DMS 273 (cell line): Measurements from ENCODE around the gene PURB.
"Not testable (repeated sequence)": the region's sequence is repeated elsewhere in the genome, so short reads cannot be mapped to it uniquely, and the experiment has no call there.

ENCODE experiments used
- DNase-seq: peaks from one replicate; lab custom pipeline; 2025; ENCODE audit not compliant: unreplicated experiment; lab: John Stamatoyannopoulos, UW

PURB gene

DNA sequence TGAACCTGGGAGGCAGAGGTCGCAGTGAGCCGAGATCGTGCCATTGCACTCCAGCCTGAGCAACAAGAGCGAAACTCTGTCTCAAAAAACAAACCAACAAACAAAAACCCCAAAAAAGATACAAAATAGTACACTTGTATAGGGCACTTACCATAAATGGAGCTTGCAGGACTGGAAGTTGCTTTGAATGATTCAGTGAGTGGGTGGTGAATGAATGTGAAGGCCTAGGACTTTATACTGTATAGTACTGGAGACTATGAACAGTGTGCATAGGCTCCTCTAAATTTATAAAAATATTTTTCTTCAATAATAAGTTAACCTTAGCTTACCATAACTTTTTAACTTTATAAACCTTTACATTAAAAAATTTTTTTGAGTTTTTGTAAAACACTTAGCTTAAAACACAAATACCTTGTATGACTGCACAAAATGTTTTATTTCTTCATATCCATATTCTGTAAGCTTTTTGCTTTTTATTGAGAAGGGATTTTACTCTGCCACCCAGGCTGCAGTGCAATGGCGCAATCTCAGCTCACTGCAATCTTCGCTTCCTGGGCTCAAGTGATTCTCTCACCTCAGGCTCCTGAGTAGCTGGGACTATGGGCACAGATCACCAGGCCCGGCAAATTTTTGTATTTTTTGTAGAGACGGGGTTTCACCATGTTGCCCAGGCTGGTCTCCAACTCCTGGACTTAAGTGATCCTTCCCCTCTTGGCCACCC is 30.5 kb downstream of the PURB start:
- no peak for DNase-seq

DNA sequence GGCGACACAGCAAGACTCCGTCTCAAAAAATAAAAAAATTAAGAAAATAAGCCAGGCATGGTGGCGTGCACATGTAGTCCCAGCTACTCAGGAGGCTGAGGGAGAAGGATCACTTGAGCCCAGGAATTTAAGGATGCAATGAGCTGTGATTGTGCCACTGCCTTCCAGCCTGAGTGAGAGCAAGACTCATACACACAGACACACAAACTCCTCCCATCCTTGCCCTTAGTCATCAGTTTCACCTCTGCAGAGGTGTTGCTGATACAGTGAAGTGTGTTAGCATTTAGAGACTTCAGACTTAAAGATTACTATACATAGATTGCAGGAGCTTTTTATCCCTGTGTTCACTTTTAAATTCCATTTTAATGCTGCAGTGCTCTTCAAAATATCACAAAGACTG is 31.9 kb downstream of the PURB start:
- no peak for DNase-seq

DNA sequence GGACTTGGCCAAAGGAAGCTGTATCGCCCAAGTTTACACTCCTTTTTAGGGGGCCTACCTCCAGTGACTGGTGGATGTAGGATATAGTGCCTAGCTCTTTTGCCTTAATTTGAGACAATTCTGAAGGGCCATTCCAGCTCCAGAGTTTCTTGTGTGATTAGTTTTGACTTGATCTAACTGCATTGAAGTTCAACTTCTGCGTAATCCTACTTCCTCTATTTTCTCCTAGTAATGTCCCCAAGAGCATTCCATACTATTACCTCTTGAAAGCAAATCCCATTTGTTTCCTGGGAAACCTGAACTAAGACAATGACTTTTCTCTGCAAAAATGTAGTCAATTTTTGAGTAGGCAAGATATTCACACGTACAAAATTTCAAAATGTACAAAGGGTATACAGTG is 32.7 kb downstream of the PURB start:
- DNase-seq = no peak

DNA sequence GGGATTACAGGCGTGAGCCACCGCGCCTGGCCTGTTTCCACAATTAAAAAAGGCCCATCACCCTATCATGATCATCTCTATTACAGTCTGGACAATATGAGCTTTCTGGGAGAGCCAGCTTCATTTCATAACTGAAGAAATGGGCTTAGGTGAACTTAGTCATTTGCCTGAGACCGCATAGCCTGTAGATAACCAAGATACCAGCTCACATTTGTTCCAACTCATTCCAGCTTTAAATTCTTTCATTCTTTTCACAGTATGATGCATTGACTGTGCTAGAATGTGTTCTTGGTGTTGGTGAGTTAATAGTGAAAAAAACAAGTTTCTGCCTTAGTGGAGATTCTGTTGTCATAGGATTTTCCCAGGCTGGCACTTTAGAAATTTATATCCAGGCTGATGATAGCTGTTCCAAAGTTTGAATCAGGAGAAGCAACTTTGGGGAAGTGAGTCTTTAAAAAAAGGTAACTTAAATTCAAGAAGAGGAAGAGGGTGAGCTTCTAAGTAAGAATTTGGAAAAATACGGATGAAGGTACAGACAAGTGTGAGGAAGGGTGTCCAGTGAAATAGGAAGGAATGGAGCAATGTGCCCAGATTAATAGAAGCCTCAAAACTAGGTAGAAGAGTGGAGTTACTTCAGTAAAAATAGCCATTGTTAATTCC is 35.3 kb downstream of the PURB start:
- DNase-seq = no peak

DNA sequence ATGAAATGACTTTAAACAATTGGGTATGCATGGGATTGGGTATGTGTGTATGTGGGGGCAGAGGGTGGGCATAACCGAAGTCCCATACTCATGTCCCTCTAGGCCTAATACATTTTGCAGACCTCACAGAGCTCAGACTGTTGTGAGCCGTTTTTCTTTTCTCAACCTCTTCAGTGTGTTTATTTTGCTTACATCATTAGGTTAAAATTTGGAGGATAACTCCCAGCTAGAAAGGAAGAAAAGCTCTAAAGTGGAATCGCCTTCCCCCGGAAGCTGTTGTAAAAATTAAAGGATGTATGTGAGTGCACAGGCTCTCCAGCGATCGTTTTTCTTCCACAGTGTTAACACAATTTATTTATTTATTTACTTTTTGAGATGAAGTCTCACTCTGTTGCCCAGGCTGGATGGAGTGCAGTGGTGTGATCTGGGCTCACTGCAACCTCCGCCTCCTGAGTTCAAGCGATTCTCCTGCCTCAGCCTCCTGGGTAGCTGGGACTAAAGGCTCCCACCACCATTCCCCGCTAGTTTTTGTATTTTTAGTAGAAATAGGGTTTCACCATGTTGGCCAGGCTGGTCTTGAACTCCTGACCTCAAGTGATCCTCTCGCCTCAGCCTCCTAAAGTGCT is 36.0 kb downstream of the PURB start:
- no peak for DNase-seq

DNA sequence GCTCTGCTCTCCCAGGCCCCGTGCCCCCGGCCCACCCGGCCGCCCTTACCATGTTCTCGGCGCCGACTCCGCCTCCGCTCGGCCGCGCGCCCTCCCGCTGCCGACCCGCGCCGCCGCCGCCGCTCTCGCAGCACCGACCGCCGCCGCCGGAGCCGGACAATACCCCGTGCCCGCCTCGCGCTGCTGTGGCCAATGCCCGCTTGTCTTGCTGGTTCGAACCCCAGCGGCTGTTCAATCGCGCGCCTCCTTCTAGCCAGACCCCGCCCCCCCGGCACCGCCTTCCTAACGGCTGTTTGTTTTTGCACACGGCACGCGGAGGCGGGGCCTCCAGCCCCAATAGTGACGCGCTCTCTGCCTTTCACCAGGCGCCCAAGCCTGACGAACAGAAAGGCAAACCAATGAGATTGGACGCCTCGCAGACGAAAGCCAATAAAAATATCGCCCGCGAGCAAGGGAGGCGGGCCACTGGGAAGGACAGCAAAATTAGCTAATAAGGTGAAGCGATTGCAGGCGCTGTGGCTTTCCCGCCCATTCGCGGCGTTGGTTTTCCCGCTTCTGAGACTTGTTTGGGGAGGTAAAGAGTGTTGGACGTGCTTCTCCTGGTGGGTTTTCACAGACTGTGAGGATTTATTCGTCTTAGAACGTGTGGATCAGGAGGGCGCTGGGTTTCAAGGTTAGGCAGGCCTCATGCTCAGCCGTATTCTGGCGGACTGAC is 37.3 kb downstream of the PURB start, which contains the start of gene H2AZ2:
Gene H2AZ2, minus strand, starts transcription at position 168 of the 715 bp plus-strand sequence. Its CDS starts 116 bp downstream, at position 52.
- DNase-seq = peak; percentile 100

DNA sequence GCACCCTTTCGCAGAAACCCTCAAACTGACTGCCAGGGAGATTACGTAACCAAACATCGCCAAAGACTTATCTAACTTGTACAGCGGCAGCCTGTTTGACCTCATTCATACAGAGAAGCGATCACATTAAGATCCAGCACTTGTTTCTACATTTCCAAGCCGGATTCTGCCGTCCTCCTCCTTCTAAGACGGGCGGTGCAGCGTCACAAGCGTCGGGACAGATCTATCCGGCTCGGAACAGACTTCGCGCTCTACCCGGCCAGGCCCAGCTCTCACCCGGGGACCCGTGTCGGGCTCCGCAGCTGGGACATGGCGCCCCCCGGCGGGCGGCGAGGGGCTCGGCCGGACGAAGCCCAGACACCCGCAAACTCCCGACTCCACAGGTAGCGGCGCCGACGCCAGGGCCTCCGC is 37.8 kb downstream of the PURB start:
- DNase-seq = peak; percentile 98

DNA sequence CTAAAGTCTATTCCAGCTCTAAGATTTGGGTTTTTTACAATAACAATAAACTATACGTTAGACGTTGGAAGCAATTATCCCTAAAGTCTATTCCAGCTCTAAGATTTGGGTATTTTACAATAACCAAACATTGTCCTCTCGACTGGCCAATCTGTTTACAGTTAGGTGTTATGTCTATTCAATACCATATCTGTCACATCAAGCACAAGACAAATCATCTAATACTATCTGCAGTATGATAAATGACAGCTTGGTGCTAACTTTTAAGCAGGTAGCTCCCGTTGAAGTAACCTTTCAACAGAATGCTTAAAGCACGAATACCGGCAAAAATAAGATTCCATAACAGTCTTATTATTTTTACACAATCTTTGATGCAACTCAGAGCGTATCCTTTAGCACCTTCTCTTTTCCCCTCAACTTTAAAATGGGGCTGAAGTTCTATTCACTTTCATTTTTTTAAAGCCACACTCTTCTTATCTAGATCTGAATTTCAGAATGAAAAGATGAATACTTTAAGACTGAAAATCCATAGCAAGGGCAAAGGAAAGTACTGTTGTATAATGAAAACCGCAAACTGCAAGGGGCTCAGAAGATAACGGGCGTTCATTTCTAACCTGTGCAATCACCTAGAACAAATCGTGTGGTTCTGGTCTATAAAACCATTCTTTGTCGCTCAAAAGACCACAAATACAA is 38.4 kb downstream of the PURB start:
- DNase-seq = peak; percentile 48

DNA sequence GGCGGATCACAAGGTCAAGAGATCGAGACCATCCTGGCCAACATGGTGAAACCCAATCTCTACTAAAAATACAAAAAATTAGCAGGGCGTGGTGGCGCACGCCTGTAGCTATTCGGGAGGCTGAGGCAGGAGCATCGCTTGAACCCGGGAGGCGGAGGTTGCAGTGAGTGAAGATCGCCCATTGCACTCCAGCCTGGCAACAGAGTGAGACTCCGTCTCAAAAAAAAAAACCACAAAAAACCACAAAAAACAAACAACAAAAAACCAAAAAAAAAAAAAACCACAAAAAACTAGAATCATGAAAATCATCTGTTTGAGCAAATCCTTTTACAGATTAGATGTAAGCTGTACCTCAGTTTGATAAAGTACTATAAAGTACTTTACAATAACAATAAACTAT is 38.9 kb downstream of the PURB start:
- DNase-seq = not testable (repeated sequence)

DNA sequence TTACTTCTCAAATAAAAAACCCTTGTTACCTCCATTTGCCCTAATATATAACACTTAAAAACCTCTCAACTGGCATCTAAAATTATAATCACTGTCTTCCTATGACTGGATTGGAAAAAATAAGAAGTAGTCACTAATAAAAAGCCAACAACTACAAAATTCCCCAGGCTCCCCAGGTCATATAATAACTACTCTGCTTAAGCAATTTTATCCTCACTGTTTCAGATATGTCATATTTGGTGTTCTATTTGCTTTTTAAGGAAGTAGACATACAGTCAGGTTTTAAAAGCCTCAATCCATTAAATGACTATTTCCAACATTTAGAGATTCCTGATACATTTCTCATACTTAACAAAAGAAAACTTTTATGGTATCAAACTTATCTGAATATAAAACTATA is 39.9 kb downstream of the PURB start:
- no peak for DNase-seq

DNA sequence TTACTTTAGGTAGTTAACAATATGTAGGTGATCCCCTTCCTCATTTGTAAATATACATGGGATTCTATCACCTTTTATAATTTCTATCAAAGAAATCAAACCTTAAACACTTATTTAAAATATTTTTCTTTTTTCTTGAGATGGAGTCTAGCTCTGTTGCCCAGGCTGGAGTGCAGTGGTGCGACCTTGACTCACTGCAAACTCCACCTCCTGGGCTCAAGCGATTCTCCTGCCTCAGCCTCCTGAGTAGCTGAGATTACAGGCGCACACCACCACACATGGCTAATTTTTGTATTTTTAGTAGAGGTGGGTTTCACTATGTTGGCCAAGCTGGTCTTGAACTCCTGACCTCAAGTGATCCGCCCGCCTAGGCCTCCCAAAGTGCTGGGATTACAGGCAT is 41.9 kb downstream of the PURB start:
- DNase-seq = not testable (repeated sequence)

DNA sequence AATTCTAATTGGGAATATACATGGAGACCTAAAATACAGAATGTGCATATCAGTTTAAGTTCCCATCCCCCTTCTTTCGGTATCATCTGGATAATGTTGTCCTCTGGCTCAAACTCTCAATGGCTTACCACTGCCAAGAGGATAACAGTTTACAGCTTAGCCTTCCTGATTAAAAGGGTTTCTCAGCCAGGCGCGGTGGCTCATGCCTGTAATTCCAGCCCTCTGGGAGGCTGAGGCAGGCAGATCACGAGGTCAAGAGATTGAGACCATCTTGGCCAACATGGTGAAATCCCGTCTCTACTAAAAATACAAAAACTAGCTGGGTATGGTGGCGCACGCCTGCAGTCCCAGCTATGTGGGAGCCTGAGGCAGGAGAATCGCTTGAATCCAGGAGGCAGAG is 42.7 kb downstream of the PURB start:
- not testable (repeated sequence) for DNase-seq

DNA sequence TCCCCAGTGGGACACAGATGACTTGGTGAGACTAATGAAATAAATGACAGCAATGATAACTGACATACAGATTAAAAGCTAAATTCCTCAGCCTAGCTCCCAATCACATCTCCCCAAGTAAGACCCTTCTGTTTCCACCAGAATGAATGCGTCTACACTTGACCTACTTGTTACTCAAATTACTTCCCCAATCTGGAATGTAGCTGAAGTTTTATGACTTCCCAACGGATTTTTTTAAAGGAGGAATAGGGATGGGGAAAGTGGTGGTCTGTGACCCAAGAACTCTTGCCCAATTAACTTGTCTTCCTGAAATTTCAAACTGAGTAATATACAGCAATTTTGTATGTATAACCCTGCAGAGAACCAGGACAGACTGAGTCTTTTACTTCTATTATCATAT is 46.6 kb downstream of the PURB start:
- DNase-seq = no peak

DNA sequence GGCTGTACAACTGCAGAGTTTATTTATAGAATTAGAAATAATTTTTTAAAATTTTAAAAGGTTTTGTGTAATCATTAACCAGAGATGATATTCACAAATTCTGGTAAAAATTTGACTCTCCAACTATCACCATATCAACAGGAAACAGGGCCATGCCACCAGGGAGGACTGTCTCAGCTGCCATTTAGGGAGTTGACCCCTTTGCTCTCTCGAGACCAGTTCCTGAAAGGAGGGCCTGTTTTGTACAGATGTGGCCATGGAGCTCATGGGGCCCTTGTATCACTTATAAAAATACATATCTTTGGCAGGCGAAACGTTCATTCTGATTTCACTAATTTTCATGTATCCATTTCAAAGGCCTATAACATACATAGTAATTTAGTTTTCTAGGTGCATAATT is 57.8 kb downstream of the PURB start:
- DNase-seq = no peak
